Central memory CD4-positive, alpha-beta T cell (primary cell): ENCODE measurements around the gene CA9.

Experiments used
- DNase-seq: peaks from one replicate; pipeline ENCODE4 v3.0.0; 2022

Gene CA9

GRCh38 chr9:35675732-35676392 lies 2.1 kb downstream of the CA9 start:
- DNase-seq, result no peak

DNA sequence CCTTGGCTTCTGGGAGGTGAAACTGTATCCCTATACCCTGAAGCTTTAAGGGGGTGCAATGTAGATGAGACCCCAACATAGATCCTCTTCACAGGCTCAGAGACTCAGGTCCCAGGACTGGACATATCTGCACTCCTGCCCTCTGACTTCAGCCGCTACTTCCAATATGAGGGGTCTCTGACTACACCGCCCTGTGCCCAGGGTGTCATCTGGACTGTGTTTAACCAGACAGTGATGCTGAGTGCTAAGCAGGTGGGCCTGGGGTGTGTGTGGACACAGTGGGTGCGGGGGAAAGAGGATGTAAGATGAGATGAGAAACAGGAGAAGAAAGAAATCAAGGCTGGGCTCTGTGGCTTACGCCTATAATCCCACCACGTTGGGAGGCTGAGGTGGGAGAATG lies 5.4 kb downstream of the CA9 start:
- no peak for DNase-seq

DNA sequence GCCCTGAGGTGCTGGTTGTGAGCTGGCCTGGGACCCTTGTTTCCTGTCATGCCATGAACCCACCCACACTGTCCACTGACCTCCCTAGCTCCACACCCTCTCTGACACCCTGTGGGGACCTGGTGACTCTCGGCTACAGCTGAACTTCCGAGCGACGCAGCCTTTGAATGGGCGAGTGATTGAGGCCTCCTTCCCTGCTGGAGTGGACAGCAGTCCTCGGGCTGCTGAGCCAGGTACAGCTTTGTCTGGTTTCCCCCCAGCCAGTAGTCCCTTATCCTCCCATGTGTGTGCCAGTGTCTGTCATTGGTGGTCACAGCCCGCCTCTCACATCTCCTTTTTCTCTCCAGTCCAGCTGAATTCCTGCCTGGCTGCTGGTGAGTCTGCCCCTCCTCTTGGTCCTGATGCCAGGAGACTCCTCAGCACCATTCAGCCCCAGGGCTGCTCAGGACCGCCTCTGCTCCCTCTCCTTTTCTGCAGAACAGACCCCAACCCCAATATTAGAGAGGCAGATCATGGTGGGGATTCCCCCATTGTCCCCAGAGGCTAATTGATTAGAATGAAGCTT lies 6.1 kb downstream of the CA9 start:
- no peak for DNase-seq

- DNase-seq, result no peak
Observed at GRCh38 chr9:35680331-35681105, 6.8 kb downstream of the CA9 start.

DNA sequence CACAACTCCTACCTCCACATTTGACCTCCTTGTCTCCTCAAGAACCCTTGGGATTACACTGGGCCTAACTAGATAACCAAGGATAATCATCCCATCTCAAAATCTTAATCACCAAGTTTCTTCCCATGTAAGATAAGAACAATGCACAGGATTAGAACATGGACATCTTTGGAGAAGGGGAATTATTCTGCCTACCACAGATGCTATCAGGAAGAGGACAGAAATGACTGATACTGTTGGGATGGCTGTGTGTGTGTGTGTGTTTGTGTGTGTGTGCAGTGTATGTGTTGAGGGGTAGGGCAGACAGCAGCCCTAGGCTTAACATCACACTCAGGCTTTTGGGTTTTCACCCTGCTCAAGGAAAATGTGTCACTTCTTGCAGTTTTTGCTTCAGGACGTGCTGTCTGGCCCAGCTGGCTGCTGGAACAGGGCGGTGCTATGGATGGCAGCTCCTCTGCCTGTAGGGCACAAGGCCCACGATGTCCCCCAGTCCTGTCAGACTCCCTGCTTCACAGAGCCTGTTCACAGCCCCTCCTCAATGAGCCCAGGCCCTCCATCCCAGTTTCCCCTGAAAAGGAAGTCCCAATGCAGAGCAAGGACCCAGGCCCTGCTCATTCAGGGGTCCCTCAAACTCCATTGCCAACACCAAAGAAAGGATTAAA lies 7.7 kb downstream of the CA9 start:
- DNase-seq, result no peak

DNA sequence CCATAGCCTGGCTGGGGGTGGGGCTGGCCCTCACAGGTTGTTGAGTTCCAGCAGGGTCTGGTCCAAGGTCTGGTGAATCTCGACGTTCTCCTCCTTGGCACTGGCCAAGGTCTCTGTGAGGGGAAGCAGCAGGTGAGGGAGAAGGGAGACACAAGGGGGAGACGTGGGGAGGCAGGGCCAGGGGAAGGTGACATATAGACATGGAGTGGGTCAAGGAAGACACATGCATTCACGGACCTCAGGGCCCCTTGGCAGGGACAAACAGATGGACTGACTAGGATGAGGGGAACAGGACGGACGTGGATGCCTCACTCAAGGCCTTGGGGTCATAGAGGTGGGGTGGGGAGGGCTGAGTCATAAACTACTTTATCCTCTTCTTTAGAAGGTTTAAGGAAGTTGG lies 8.3 kb downstream of the CA9 start:
- DNase-seq, result no peak

DNA sequence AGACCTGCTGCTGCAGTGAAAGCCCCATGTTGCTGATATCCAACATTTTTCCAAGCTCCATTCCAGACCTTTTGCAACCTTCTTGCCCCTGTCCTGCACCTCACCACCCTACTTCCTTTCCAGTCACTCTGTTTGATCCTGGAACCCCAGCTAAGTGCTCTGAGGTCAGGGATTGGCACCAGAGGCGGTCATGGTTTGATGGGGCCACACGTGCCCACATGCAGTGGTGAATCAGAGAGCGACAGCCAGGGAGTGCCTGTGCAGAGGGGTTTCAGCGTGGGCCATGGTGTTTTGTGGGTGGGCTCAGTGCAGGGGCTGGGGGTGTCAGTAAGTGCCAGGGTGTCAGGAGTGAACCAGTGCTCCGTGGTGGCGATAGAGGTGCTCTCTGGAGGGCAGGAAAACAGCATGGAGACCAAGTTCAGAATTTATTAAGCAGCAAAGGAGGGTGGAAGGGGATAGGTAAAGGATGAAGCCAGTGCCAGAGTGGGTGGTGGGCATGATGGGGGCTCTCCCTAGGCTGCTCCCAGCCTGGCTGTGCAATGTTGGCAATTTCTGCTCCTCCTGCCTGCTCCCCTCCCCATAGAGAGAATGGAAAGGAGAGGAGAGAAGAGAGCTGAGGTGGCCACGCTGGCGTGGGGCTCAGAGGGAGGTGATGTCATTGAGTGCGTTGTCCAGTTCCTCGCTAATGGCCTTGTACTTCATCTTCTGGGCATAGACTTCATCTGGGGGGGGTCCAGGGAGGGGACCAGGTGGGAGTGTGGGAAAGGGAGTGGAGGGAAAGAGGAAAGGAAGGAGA lies 9.0 kb downstream of the CA9 start:
- DNase-seq, result no peak

DNA sequence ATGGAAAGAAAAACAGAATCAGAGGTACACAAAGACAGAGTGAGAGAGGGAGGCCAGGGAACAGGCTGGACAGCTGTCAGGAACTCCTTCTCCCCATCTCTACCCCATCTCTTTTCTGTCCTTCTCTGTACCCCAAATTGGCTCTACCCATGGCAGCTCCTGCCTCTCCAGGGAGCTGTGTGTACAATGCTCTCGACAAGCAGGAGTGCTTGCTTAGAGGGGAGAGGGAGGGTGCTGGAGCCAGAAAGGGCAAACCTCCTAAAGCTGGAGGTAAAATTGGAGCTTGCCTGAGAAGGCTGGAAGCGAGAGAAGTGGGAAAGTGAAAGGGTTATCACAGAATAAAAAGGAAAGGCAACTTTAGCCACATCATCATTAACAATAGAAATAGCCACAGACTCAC lies 9.6 kb downstream of the CA9 start:
- DNase-seq, result no peak

DNA sequence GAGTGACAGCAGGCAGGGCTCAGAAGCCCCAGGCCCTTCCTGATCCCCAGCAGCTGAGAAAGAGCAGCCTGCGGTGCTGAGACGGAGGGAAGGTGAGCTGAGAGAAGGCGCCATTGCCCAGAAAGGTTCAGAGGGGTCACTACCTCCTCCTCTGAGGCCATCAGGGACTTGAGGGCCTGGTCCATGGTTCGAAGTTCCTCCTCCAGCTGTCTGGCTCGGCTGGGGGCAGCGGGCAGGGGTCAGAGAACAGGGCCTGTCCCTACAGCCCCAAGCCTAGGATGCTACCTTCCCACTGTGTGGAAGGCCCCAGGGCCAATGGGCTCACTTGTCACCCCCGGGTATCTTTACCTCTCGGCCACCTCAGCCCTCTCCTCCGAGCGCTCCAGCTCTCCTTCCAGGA lies 11.2 kb downstream of the CA9 start:
- DNase-seq, result no peak

GRCh38 chr9:35685506-35685905 lies 11.8 kb downstream of the CA9 start:
- DNase-seq, result no peak

DNA sequence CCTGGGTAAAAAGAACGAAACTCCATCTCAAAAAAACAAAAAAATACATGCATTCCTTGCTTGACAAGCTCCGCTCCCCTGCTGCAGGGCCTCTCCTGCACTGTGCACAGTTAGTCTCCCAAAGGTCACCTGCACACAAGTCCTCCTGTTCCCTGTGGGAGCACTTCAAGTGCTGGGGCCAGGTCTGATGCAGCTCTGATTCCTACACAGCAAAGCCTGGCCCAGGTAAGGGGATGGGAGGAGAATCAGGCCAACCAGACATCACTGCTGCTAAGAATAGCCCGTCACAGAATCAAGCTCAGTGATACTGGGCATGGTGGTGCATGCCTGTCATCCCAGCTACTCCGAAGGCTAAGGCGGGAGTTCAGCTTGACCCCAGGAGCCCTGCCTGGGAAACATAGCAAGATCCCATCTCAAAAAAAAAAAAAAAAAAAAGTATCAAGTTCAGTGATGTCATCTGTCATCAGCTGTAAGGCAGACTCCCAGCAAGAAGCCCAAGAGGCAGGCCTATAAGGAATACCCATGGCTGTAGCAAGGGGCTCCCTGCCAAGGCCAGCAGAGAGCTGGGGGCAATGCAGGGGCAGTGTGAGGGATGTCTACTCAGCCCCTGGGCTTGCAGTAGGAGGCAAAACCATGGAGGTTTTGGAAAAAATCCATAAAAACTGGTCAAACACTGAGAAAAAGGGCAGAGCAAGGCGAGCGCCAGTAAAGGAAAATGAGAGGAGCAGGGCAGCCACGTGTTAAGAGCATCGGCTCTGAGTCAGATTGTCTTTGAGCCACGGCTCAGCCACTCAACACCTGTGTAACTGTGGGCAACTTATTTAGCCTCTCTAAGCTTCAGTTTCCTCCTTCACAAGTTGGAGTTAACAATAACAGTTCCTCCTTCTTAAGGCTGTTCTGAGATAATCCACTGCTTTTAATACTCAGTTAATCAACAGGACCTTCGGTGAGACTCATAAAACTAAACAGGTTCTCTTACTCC lies 12.8 kb downstream of the CA9 start:
- no peak for DNase-seq

DNA sequence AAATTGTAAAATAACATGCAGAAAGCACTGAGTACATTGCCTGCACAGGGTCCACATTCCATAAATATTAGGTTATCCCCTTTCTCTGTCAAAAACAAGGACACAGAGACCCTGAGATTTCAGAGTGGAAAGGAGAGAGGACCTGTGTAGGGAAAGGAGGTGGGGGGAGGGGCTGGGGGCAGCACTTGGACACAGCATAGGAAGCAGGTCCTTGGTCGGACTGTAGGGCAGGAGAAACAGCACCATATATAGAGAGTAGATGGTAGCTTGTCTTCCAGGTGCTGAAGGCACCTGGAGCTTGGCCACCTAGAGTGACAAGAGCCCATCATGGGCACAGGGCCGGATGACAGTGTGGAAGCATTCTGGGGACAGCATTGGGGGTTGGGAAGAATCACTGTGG lies 13.6 kb downstream of the CA9 start:
- DNase-seq, result no peak

DNA sequence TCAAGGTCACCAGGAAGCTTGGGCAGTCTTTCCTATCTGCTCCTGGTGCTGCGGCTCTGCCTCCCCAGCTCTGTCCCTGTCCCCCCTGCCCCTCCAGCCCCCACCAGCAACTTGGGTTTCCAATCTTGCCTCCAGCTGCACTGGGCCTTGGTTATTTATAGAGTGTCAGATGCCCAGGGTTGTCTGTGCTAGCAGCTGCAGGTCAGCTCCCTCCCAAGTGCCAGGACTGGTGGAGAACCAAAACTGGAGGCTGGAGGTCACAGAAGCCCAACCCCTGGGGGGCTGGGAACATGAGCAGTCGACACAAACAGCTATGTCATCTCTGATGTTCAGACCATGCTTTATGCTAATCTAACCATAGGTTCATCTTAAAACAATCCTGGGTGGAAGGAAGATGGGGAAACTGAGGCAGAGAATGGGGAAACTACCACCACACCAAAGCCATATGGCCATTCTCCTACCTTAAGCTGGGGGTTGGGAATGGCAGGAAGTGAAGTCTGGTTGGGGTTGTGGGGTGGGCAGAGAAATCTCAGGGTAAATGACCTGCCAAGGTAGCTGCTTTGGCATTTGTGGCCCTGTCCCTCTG lies 14.3 kb downstream of the CA9 start:
- no peak for DNase-seq

GRCh38 chr9:35688558-35689541 lies 15.1 kb downstream of the CA9 start:
- no peak for DNase-seq

GRCh38 chr9:35689542-35690293 lies 16.0 kb downstream of the CA9 start, which contains the start of gene TPM2:
Gene TPM2 (minus strand): TSS chr9:35689925. CDS start chr9:35689817, 108 bp downstream.
- DNase-seq, result no peak

GRCh38 chr9:35690294-35690613 lies 16.5 kb downstream of the CA9 start:
- DNase-seq, result no peak

DNA sequence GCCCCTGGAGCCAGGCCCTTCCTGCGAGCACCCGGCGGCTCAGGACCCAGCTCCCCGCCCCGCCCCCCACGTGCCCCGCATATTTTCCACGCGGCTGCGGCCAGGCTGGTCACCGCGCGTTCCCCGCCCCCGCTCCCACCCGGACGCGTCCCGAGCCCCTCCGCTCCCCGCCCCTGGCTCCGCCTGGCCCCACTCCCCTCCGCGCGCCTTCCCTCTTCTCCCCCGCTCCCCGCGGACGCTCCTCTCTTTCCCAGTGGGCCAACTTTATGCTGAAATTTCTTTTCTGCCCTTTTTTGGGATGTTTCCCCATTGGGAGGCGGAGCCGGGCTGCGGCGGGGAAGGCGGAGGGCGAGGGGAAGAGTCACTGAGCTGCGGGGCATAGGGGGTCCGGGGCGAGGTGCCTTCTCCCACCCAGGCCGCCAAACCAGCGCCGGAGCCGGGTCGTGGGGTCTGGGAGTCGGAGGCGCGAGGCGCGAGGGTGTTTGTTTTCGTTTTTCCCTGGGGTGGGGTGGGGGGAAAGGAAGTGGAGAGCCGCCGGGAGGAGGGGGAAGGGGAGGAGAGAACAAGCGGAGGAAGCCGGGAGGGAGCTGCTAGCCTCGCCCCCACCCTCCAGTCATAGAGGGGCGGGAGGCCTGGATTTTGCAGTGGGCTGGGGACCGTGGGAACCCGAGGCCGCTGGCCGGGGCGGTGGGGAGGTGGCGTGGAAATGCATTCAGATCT lies 17.0 kb downstream of the CA9 start:
- DNase-seq, result peak; percentile 27

- no peak for DNase-seq
Observed at GRCh38 chr9:35691334-35691650, 17.6 kb downstream of the CA9 start.
